OCI-LY3 (cell line): Measurements from ENCODE around the gene CDK19.
"Not testable (repeated sequence)": the region's sequence is repeated elsewhere in the genome, so short reads cannot be mapped to it uniquely, and the experiment has no call there.

Experiments
- H2AFZ ChIP-seq: fragments of 200-600, 300-600 bp; shearing (Covaris generic); 2 replicates; pipeline ENCODE4 v1.6.0; 2014; ENCODE audit warnings: antibody characterized with exemption, low read depth, low read length
- H3K27ac ChIP-seq: fragments of 200-600, 300-600 bp; sonication (generic); 2 replicates; pipeline ENCODE4 v1.5.1; 2014; ENCODE audit warnings: mild to moderate bottlenecking, low read length, moderate library complexity, mixed read lengths
- H3K27me3 ChIP-seq: fragments of 200-600, 300-600 bp; sonication (generic); 2 replicates; pipeline ENCODE4 v1.6.1; 2014; ENCODE audit warnings: low read depth, low read length, mixed read lengths
- H3K36me3 ChIP-seq: fragments of 200-600, 300-600 bp; sonication (generic); replicated peaks from 2 replicates; pipeline ENCODE3; 2014; ENCODE audit warnings: low read depth, low read length, mixed read lengths
- H3K4me1 ChIP-seq: fragments of 300-600, 200-600 bp; sonication (generic); 2 replicates; pipeline ENCODE4 v1.6.1; 2014; ENCODE audit warnings: low read length, mixed read lengths
- H3K4me2 ChIP-seq: fragments of 200-600, 300-600 bp; sonication (generic); 2 replicates; pipeline ENCODE4 v1.6.1; 2014; ENCODE audit warnings: low read length, mixed read lengths
- H3K4me3 ChIP-seq: fragments of 300-600, 200-600 bp; sonication (generic); 2 replicates; pipeline ENCODE4 v1.5.1; 2014; ENCODE audit warnings: antibody characterized with exemption, mild to moderate bottlenecking, low read length, moderate library complexity
- H3K79me2 ChIP-seq: fragments of 300-600, 200-600 bp; shearing (Covaris generic); 2 replicates; pipeline ENCODE4 v1.6.1; 2014; ENCODE audit warnings: mild to moderate bottlenecking, low read length, mixed read lengths
- H3K9ac ChIP-seq: fragments of 300-600, 200-600 bp; shearing (Covaris generic); 2 replicates; pipeline ENCODE4 v1.6.0; 2014; ENCODE audit warnings: mild to moderate bottlenecking, low read length, moderate library complexity
- H3K9me3 ChIP-seq: fragments of 200-600, 300-600 bp; shearing (Covaris generic); 2 replicates; pipeline ENCODE4 v1.6.1; 2014; ENCODE audit warnings: low read length, mixed read lengths; ENCODE audit not compliant: insufficient read depth
- H4K20me1 ChIP-seq: fragments of 200-600, 300-600 bp; sonication (generic); 2 replicates; pipeline ENCODE4 v1.6.1; 2016; ENCODE audit warnings: low read length, mixed read lengths; ENCODE audit not compliant: insufficient read depth
- EZH2phosphoT487 ChIP-seq: fragments of 200-600 bp; shearing (Covaris generic); IDR thresholded peaks from 2 replicates; pipeline ENCODE4 v1.6.1; 2018; ENCODE audit warnings: antibody characterized with exemption, mixed run types, low read depth
- TF ChIP-seq, protein P1 (sequence below): fragments of 200-600, 300-600 bp; sonication (generic); IDR thresholded peaks from 2 replicates; pipeline ENCODE4 v1.5.1; 2014; ENCODE audit warnings: antibody characterized with exemption, low read length, low read depth

Gene CDK19

DNA sequence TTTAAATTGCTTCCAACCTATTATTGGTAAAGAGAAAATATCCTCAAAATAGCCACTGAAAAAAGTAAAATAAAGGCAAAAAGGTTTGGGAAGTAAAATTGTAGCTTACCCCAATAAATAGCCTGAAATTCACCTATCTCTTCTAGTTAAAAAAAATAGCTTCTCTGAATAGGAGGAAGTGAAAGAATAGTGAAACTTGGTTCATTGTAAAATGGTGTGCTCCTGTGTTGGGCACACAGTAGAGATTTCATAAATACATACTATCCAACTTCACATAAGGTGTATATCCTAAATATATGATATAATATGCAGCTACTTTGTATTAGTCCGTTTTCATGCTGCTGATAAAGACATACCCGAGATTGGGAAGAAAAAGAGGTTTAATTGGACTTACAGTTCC lies 45.3 kb downstream of the CDK19 start:
- no peaks in the 10 kb centered on the region for H3K27me3 ChIP-seq
- no peak overlapping the region for H3K9ac ChIP-seq
- no peaks in the 10 kb centered on the region for H4K20me1 ChIP-seq
- TF ChIP-seq EZH2phosphoT487 = no peak
- TF ChIP-seq, protein P1, sequence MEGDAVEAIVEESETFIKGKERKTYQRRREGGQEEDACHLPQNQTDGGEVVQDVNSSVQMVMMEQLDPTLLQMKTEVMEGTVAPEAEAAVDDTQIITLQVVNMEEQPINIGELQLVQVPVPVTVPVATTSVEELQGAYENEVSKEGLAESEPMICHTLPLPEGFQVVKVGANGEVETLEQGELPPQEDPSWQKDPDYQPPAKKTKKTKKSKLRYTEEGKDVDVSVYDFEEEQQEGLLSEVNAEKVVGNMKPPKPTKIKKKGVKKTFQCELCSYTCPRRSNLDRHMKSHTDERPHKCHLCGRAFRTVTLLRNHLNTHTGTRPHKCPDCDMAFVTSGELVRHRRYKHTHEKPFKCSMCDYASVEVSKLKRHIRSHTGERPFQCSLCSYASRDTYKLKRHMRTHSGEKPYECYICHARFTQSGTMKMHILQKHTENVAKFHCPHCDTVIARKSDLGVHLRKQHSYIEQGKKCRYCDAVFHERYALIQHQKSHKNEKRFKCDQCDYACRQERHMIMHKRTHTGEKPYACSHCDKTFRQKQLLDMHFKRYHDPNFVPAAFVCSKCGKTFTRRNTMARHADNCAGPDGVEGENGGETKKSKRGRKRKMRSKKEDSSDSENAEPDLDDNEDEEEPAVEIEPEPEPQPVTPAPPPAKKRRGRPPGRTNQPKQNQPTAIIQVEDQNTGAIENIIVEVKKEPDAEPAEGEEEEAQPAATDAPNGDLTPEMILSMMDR = no peak
- H3K36me3 ChIP-seq = no peaks in the 10 kb centered on the region
- no peak overlapping the region for H3K4me2 ChIP-seq
- no peaks in the 10 kb centered on the region for H3K79me2 ChIP-seq
- no peaks in the 10 kb centered on the region for H3K9me3 ChIP-seq
- peaks cover 7% of the 10 kb centered on the region for H3K4me1 ChIP-seq
- H2AFZ ChIP-seq = no peak overlapping the region
- no peak overlapping the region for H3K27ac ChIP-seq
- no peak overlapping the region for H3K4me3 ChIP-seq

GRCh38 chr6:110768057-110768456 lies 47.2 kb downstream of the CDK19 start:
- H4K20me1 ChIP-seq = no peaks in the 10 kb centered on the region
- no peaks in the 10 kb centered on the region for H3K79me2 ChIP-seq
- TF ChIP-seq, protein P1 = no peak
- TF ChIP-seq EZH2phosphoT487 = no peak
- H3K4me1 ChIP-seq = peaks cover 7% of the 10 kb centered on the region
- H3K27ac ChIP-seq = no peak overlapping the region
- no peak overlapping the region for H3K4me2 ChIP-seq
- no peak overlapping the region for H3K4me3 ChIP-seq
- no peak overlapping the region for H3K9ac ChIP-seq
- no peak overlapping the region for H2AFZ ChIP-seq
- no peaks in the 10 kb centered on the region for H3K36me3 ChIP-seq
- H3K9me3 ChIP-seq = no peaks in the 10 kb centered on the region
- H3K27me3 ChIP-seq = no peaks in the 10 kb centered on the region

DNA sequence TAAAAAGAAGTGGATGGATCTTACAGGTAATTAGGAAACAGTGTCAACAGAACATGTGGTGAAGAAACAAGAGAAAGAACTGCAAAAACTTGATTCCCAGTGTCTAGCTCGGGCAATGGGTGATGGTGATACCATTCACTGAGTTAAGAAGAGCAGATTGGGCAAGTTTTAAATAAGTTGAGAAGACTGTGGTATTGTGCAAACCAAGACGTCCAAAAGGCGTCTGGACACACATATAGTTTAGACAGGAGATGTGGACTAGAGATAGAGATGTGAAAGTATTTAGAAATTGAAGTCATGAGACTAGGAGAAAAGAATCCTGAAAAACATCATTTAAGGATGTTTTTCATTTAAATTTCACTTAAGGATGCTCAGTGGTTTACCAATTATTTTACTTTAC lies 53.9 kb downstream of the CDK19 start:
- no peaks in the 10 kb centered on the region for H3K27me3 ChIP-seq
- no peak overlapping the region for H2AFZ ChIP-seq
- H3K79me2 ChIP-seq = no peaks in the 10 kb centered on the region
- H3K4me2 ChIP-seq = no peak overlapping the region
- no peak overlapping the region for H3K27ac ChIP-seq
- H3K4me3 ChIP-seq = no peak overlapping the region
- no peaks in the 10 kb centered on the region for H3K36me3 ChIP-seq
- no peaks in the 10 kb centered on the region for H4K20me1 ChIP-seq
- no peaks in the 10 kb centered on the region for H3K9me3 ChIP-seq
- TF ChIP-seq EZH2phosphoT487 = no peak
- TF ChIP-seq, protein P1 = no peak
- peaks cover 8% of the 10 kb centered on the region for H3K4me1 ChIP-seq
- H3K9ac ChIP-seq = no peak overlapping the region

DNA sequence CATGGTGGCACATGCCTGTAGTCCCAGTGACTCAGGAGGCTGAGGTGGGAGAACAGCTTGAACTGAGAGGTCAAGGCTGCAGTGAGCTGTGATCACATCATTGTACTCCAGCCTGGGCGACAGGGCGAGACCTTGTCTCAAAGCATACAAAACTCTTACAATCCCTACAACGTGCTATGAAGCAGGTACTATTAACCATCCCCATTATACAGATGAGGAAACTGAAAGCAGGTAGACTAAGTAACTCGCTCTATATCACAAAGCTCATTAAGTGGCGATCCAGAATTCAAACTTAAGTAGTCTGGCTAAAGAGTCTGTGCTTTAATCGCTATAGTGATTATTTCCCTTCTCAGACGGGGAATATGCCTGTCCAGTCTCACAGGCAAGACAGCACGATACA lies 54.7 kb downstream of the CDK19 start:
- Histone ChIP-seq H2AFZ (no peak overlapping the region), H3K27me3 (no peaks in the 10 kb centered on the region), H3K9me3 (no peaks in the 10 kb centered on the region), H3K36me3 (no peaks in the 10 kb centered on the region), H3K4me3 (no peak overlapping the region), H3K27ac (no peak overlapping the region), H3K79me2 (no peaks in the 10 kb centered on the region), H3K4me1 (peaks cover 8% of the 10 kb centered on the region), H4K20me1 (no peaks in the 10 kb centered on the region), H3K4me2 (no peak overlapping the region), H3K9ac (no peak overlapping the region)
- no peak for TF ChIP-seq EZH2phosphoT487
- TF ChIP-seq, protein P1 = no peak

GRCh38 chr6:110760098-110760497 lies 55.2 kb downstream of the CDK19 start:
- H4K20me1 ChIP-seq, H3K27me3 ChIP-seq, H3K4me2 ChIP-seq, H3K4me3 ChIP-seq, H3K4me1 ChIP-seq, H3K9me3 ChIP-seq, H3K9ac ChIP-seq, H3K27ac ChIP-seq, H2AFZ ChIP-seq, H3K36me3 ChIP-seq, H3K79me2 ChIP-seq: not testable (repeated sequence)
